Measurements from ENCODE around the gene YJEFN3.

Gene YJEFN3

GRCh38 chr19:19542507-19542906 lies 13.8 kb downstream of the YJEFN3 start:
- TF ChIP-seq MYC (IDR thresholded peaks at IDR 0.05; ENCODE audit: low read depth, low read length) (no peak), CTCF (IDR thresholded peaks at IDR 0.05; ENCODE audit: low read depth, low read length) (no peak), POLR2A (IDR thresholded peaks at IDR 0.05; ENCODE audit: extremely low read depth, insufficient read length) (no peak), MAX (IDR thresholded peaks at IDR 0.05; ENCODE audit: low read depth, low read length) (no peak)
- peak; percentile 95 for DNase-seq (ENCODE audit: low read depth)
- peak overlapping the region; percentile 48 for H3K4me3 ChIP-seq (ENCODE audit: low read depth, low read length)

GRCh38 chr19:19543101-19543500 lies 14.4 kb downstream of the YJEFN3 start:
- no peak for TF ChIP-seq POLR2A (IDR thresholded peaks at IDR 0.05; ENCODE audit: extremely low read depth, insufficient read length)
- no peak for TF ChIP-seq CTCF (IDR thresholded peaks at IDR 0.05; ENCODE audit: low read depth, low read length)
- TF ChIP-seq MAX (IDR thresholded peaks at IDR 0.05; ENCODE audit: low read depth, low read length): no peak
- no peak for TF ChIP-seq MYC (IDR thresholded peaks at IDR 0.05; ENCODE audit: low read depth, low read length)
- DNase-seq (ENCODE audit: low read depth): no peak
- peak overlapping the region; percentile 48 for H3K4me3 ChIP-seq (ENCODE audit: low read depth, low read length)

- TF ChIP-seq POLR2A (IDR thresholded peaks at IDR 0.05; ENCODE audit: extremely low read depth, insufficient read length) (no peak), MYC (IDR thresholded peaks at IDR 0.05; ENCODE audit: low read depth, low read length) (no peak), CTCF (IDR thresholded peaks at IDR 0.05; ENCODE audit: low read depth, low read length) (no peak), MAX (IDR thresholded peaks at IDR 0.05; ENCODE audit: low read depth, low read length) (no peak)
- peak overlapping the region; percentile 48 for H3K4me3 ChIP-seq (ENCODE audit: low read depth, low read length)
- no peak for DNase-seq (ENCODE audit: low read depth)
Observed at GRCh38 chr19:19543640-19544039, 14.9 kb downstream of the YJEFN3 start.

- TF ChIP-seq POLR2A (IDR thresholded peaks at IDR 0.05; ENCODE audit: extremely low read depth, insufficient read length) (no peak), MAX (IDR thresholded peaks at IDR 0.05; ENCODE audit: low read depth, low read length) (no peak), CTCF (IDR thresholded peaks at IDR 0.05; ENCODE audit: low read depth, low read length) (no peak), MYC (IDR thresholded peaks at IDR 0.05; ENCODE audit: low read depth, low read length) (no peak)
- H3K4me3 ChIP-seq (ENCODE audit: low read depth, low read length): no peak overlapping the region
- DNase-seq (ENCODE audit: low read depth): no peak
Observed at GRCh38 chr19:19544257-19544953, 15.7 kb downstream of the YJEFN3 start.

GRCh38 chr19:19544954-19545591 lies 16.4 kb downstream of the YJEFN3 start:
- DNase-seq (ENCODE audit: low read depth): no peak
- TF ChIP-seq MAX (IDR thresholded peaks at IDR 0.05; ENCODE audit: low read depth, low read length) (no peak), CTCF (IDR thresholded peaks at IDR 0.05; ENCODE audit: low read depth, low read length) (no peak), MYC (IDR thresholded peaks at IDR 0.05; ENCODE audit: low read depth, low read length) (no peak), POLR2A (IDR thresholded peaks at IDR 0.05; ENCODE audit: extremely low read depth, insufficient read length) (no peak)
- H3K4me3 ChIP-seq (ENCODE audit: low read depth, low read length): no peak overlapping the region

Data from NB4 (cell line).